ENCODE results near the gene EIF5AL1. TPM values are rescaled to one million over a fixed set of nuclear protein-coding genes. Genes with fewer than 3 reads are reported as not detected.

Gene EIF5AL1
- total and polyA plus RNA-seq, 2 of the 4 experiments (the other 2 are of a cell fraction), result 1.1 to 1.4 TPM

DNA sequence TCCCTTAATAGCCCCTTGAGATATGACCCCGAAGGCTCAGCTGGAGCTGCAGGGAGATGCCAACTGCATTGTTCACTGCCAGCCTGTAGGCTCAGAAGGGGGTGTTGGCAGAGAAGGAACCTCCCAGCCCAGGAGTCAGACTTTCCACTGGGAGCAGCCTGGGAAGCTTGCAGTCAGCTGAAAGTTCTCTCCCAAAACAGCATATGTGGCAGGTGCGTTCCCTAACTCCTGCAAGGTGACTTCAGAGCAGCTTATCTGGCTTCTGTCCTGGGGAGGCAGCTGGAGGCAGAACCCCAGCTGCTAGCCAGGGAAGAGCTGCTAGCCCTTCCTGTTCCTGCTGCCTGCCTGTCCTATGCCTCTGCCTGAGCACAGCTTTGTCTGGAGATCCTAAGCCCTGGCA lies 39.8 kb downstream of the EIF5AL1 start:
- Histone ChIP-seq H2BK5ac (ENCODE audit: low read depth, low read length, poor library complexity, severe bottlenecking) (no peak overlapping the region), H3K36me3 (ENCODE audit: control insufficient read depth, insufficient read depth, low read length) (no peaks in the 10 kb centered on the region), H3K4me2 (ENCODE audit: low read depth, low read length) (no peak overlapping the region), H2BK20ac (ENCODE audit: low read depth, low read length) (no peak overlapping the region), H3K9me1 (ENCODE audit: insufficient read depth, low read length) (no peaks in the 10 kb centered on the region), H2BK120ac (ENCODE audit: low read depth, low read length) (no peak overlapping the region), H3K27ac (ENCODE audit: insufficient read depth, low read length) (no peak overlapping the region), H2AK5ac (ENCODE audit: low read depth, low read length) (no peak overlapping the region), H3K79me1 (ENCODE audit: low read depth in 1 of 2, low read length in 2 of 2) (no peaks in the 10 kb centered on the region), H3K23ac (ENCODE audit: low read depth, low read length) (no peak overlapping the region), H4K91ac (ENCODE audit: insufficient read depth, low read depth, low read length) (no peak overlapping the region), H4K8ac (ENCODE audit: low read depth in 2 of 2, low read length in 2 of 2) (no peak overlapping the region), H2AK9ac (replicated peaks; ENCODE audit: low read depth, low read length, poor library complexity) (no peak overlapping the region), H3K4ac (ENCODE audit: low read depth, low read length) (no peak overlapping the region), H2AFZ (replicated peaks; ENCODE audit: low read length, poor library complexity) (no peak overlapping the region), H3K18ac (ENCODE audit: low read depth, low read length) (no peak overlapping the region), H3K27me3 (ENCODE audit: control insufficient read depth, insufficient read depth, low read length) (peaks cover 49% of the 10 kb centered on the region), H3K9me3 (ENCODE audit: control insufficient read depth, insufficient read depth, low read length) (no peaks in the 10 kb centered on the region), H4K20me1 (ENCODE audit: insufficient read depth, low read length) (no peaks in the 10 kb centered on the region; the same call in 1 of the 2 replicates), H3K9ac (ENCODE audit: low read depth, low read length) (no peak overlapping the region), H3K4me3 (ENCODE audit: insufficient read depth, low read depth, low read length) (no peak overlapping the region), H3K4me1 (ENCODE audit: control insufficient read depth, insufficient read depth, low read length) (no peaks in the 10 kb centered on the region), H3K14ac (replicated peaks; ENCODE audit: low read depth, low read length) (no peak overlapping the region), H3K56ac (ENCODE audit: extremely low read depth, insufficient read depth, low read length) (no peak overlapping the region), H4K5ac (ENCODE audit: low read depth, low read length) (no peak overlapping the region), H2BK15ac (ENCODE audit: low read depth, low read length) (no peak overlapping the region)
- in situ Hi-C loops (cut with MboI; ENCODE audit: low sequenced_read_pairs) (loop anchor here (25.0 kb wide), 1 partner anchor 710 kb away; no protein-coding TSS in a partner anchor), dilution Hi-C loops (cut with HindIII; ENCODE audit: low sequenced_read_pairs, unreplicated experiment) (no loop called here), intact Hi-C loops (cut with micrococcal nuclease) (no loop called here)
- ChIA-PET CTCF (no interaction called here), POLR2A (ENCODE audit: unreplicated experiment) (no interaction called here)
- no TSS peak for BruUV-seq (replicated peaks)
- DNase-seq, result no peak
- ATAC-seq (ENCODE audit: low read depth), result no peak
- TF ChIP-seq MXI1 (IDR thresholded peaks at IDR 0.05; ENCODE audit: borderline replicate concordance, low read depth, low read length) (no peak), FOS (IDR thresholded peaks at IDR 0.05; ENCODE audit: low read depth, low read length) (no peak), POLR2A (IDR thresholded peaks at IDR 0.05; ENCODE audit: low read depth, low read length) (no peak), RAD21 (IDR thresholded peaks at IDR 0.05; ENCODE audit: low read length) (no peak), RCOR1 (IDR thresholded peaks at IDR 0.05; ENCODE audit: insufficient replicate concordance, low read length) (no peak), BHLHE40 (IDR thresholded peaks at IDR 0.05; ENCODE audit: low read depth, low read length) (no peak), CHD1 (IDR thresholded peaks at IDR 0.05; ENCODE audit: low read depth, low read length) (no peak)
- TF ChIP-seq, protein P1, sequence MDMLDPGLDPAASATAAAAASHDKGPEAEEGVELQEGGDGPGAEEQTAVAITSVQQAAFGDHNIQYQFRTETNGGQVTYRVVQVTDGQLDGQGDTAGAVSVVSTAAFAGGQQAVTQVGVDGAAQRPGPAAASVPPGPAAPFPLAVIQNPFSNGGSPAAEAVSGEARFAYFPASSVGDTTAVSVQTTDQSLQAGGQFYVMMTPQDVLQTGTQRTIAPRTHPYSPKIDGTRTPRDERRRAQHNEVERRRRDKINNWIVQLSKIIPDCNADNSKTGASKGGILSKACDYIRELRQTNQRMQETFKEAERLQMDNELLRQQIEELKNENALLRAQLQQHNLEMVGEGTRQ (IDR thresholded peaks at IDR 0.05; ENCODE audit: low read depth, low read length), result no peak
- TF ChIP-seq, protein P2, sequence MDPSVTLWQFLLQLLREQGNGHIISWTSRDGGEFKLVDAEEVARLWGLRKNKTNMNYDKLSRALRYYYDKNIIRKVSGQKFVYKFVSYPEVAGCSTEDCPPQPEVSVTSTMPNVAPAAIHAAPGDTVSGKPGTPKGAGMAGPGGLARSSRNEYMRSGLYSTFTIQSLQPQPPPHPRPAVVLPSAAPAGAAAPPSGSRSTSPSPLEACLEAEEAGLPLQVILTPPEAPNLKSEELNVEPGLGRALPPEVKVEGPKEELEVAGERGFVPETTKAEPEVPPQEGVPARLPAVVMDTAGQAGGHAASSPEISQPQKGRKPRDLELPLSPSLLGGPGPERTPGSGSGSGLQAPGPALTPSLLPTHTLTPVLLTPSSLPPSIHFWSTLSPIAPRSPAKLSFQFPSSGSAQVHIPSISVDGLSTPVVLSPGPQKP (IDR thresholded peaks at IDR 0.05; ENCODE audit: borderline replicate concordance, low read depth, low read length), result no peak
- WGBS, 2 experiments (ENCODE audit: extremely low coverage in 2 of 2, insufficient read length in 1 of 2), result no CpG with 5 or more reads among the region's 2 CpGs

Measured in IMR-90 (cell line).